Thyroid gland (tissue), 4 donors: ENCODE measurements around the gene COL5A3.

Experiments
- POLR2A ChIP-seq, 2 donors: fragments of 450-650 bp; IDR thresholded peaks; one replicate each; pipeline ENCODE4 v1.6.1; 2017; ENCODE audit warnings: antibody characterized with exemption in 2 of 2, mild to moderate bottlenecking in 2 of 2, moderate library complexity in 1 of 2
- TF ChIP-seq, protein P1 (sequence below), 6 experiments: fragments of 200-600 bp in 3 of 6; fragments of 450-650 bp in 3 of 6; sonication (generic) in 3 of 6; IDR thresholded peaks; one replicate each; pipeline ENCODE4 v1.5.1; 2016 to 2019; ENCODE audit warnings: antibody characterized with exemption in 6 of 6, mild to moderate bottlenecking in 2 of 6, inconsistent platforms in 1 of 6, moderate library complexity in 1 of 6

DNA sequence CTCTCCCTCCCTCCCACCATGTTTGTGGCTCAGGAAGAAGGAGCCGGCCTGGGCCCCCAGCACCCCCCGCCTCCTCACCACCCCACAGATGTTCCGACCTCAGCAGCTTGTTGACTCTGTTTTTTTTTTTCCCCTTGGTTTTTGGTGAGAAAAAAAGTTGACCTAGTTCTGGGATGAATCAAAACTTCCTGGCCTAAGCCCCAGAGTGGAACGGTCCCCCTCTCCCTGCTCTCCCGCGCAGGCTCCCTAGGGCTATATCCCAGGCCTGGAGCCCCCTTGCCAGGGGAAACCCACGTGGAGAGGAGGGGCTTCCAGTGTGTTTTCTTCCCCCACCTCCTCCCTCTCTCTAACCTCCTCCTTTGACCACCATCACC lies 4.0 kb downstream of the COL5A3 start:
- TF ChIP-seq, protein P1, sequence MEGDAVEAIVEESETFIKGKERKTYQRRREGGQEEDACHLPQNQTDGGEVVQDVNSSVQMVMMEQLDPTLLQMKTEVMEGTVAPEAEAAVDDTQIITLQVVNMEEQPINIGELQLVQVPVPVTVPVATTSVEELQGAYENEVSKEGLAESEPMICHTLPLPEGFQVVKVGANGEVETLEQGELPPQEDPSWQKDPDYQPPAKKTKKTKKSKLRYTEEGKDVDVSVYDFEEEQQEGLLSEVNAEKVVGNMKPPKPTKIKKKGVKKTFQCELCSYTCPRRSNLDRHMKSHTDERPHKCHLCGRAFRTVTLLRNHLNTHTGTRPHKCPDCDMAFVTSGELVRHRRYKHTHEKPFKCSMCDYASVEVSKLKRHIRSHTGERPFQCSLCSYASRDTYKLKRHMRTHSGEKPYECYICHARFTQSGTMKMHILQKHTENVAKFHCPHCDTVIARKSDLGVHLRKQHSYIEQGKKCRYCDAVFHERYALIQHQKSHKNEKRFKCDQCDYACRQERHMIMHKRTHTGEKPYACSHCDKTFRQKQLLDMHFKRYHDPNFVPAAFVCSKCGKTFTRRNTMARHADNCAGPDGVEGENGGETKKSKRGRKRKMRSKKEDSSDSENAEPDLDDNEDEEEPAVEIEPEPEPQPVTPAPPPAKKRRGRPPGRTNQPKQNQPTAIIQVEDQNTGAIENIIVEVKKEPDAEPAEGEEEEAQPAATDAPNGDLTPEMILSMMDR (IDR thresholded peaks at IDR 0.05), result no peak
- TF ChIP-seq POLR2A (IDR thresholded peaks at IDR 0.05), result no peak
